ENCODE measurements around the gene CCDC93. TPM values are rescaled to one million over a fixed set of nuclear protein-coding genes. Genes with fewer than 3 reads are reported as not detected.

CCDC93 gene
- polyA plus RNA-seq, 2 of the 4 experiments (the other 2 are of a cell fraction) = 14.4 to 17.8 TPM

- TF ChIP-seq HOXB13 (CRISPR knock-in tag; IDR thresholded peaks at IDR 0.05; ENCODE audit: low read depth) (no peak), NFE2L2 (conservative IDR thresholded peaks at IDR 0.05; ENCODE audit: low read length) (no peak), EHF (CRISPR knock-in tag; IDR thresholded peaks at IDR 0.05) (no peak), EHMT2 (IDR thresholded peaks at IDR 0.05; ENCODE audit: low read depth) (no peak), KDM5A (IDR thresholded peaks at IDR 0.05) (no peak), FOSL2 (IDR thresholded peaks at IDR 0.05) (peak; percentile 90), FOSL2 (CRISPR knock-in tag; IDR thresholded peaks at IDR 0.05) (peak; percentile 84), RNF2 (IDR thresholded peaks at IDR 0.05; ENCODE audit: borderline replicate concordance, low read depth) (no peak)
Measured at GRCh38 chr2:117980783-117981676, 32.8 kb downstream of the CCDC93 start (continued).

GRCh38 chr2:117979911-117980701 is 33.8 kb downstream of the CCDC93 start:
- H3K9me3 ChIP-seq = no peaks in the 10 kb centered on the region
- no peak for DNase-seq (ENCODE audit: low read depth in 1 of 2, low spot score in 1 of 2)
- ATAC-seq = peak in 1 of 2 experiments; percentile 32; a peak in 1 of 6 replicates
- H3K4me3 ChIP-seq = no peak overlapping the region
- CTCF ChIA-PET = interaction anchor here (1.0 to 5.0 kb wide), 4 partner anchors 11 to 166 kb away, joined by 3 to 22 read pairs (median 5); partner anchors contain the start of gene DDX18
- peak overlapping the region; percentile 65 to 80 for H3K27ac ChIP-seq
- H3K4me1 ChIP-seq = peaks cover 36% of the 10 kb centered on the region
- POLR2A ChIA-PET = no interaction called here
- WGBS (ENCODE audit: missing lambda C conversion rate) = 86% methylated on average over 6 of the region's 6 CpGs
- TF ChIP-seq USF2 (IDR thresholded peaks at IDR 0.05) (no peak), NR3C1 (IDR thresholded peaks at IDR 0.05) (no peak), HOXB13 (CRISPR knock-in tag; IDR thresholded peaks at IDR 0.05; ENCODE audit: low read depth) (no peak), BHLHE40 (IDR thresholded peaks at IDR 0.05; ENCODE audit: low read depth, low read length) (no peak), ZFP36 (IDR thresholded peaks at IDR 0.05; ENCODE audit: borderline replicate concordance, partially characterized antibody) (no peak), HMGXB4 (CRISPR knock-in tag; IDR thresholded peaks at IDR 0.05; ENCODE audit: borderline replicate concordance) (no peak), TFCP2L1 (CRISPR knock-in tag; IDR thresholded peaks at IDR 0.05) (no peak), KDM1A (IDR thresholded peaks at IDR 0.05; ENCODE audit: low read depth) (no peak)
- H3K4me2 ChIP-seq = peak overlapping the region; percentile 50
- FAIRE-seq = no peak

GRCh38 chr2:117977696-117978095 is 36.2 kb downstream of the CCDC93 start:
- no peak for ATAC-seq
- Histone ChIP-seq H3K4me1 (peaks cover 31% of the 10 kb centered on the region), H3K4me2 (no peak overlapping the region), H3K4me3 (no peak overlapping the region), H3K27ac (no peak overlapping the region), H3K9me3 (no peaks in the 10 kb centered on the region)
- WGBS (ENCODE audit: missing lambda C conversion rate) = 97% methylated on average over 3 of the region's 3 CpGs
- ChIA-PET CTCF (interaction anchor here (5.0 kb wide), 1 partner anchor 26 kb away, joined by 22 read pairs; no protein-coding TSS in a partner anchor), POLR2A (no interaction called here)
- TF ChIP-seq ZFP36 (IDR thresholded peaks at IDR 0.05; ENCODE audit: borderline replicate concordance, partially characterized antibody) = no peak
- no peak for TF ChIP-seq KDM1A (IDR thresholded peaks at IDR 0.05; ENCODE audit: low read depth)
- TF ChIP-seq FOSB (CRISPR knock-in tag; IDR thresholded peaks at IDR 0.05) = no peak
- no peak for TF ChIP-seq FOSL2 (IDR thresholded peaks at IDR 0.05)
- no peak for TF ChIP-seq FOSL2 (CRISPR knock-in tag; IDR thresholded peaks at IDR 0.05)
- TF ChIP-seq GATA3 (IDR thresholded peaks at IDR 0.05; ENCODE audit: borderline replicate concordance) = no peak
- TF ChIP-seq MYC (IDR thresholded peaks at IDR 0.05; ENCODE audit: borderline replicate concordance, low read length) = no peak
- TF ChIP-seq HOXA7 (CRISPR knock-in tag; IDR thresholded peaks at IDR 0.05) = no peak
- no peak for TF ChIP-seq JUNB (IDR thresholded peaks at IDR 0.05)
- DNase-seq (ENCODE audit: low read depth in 1 of 2, low spot score in 1 of 2) = no peak
- no peak for FAIRE-seq
